Prostate gland (tissue), 2 donors: ENCODE results near the gene ARL5B.

Experiments used
- POLR2A ChIP-seq: fragments of 450-650 bp; IDR thresholded peaks from one replicate; pipeline ENCODE4 v1.6.1; 2016; ENCODE audit warnings: antibody characterized with exemption, mild to moderate bottlenecking
- POLR2AphosphoS5 ChIP-seq: sonication (generic); formaldehyde crosslinking; IDR thresholded peaks from one replicate; pipeline ENCODE4 v1.6.1; 2017; ENCODE audit warnings: antibody characterized with exemption
- TF ChIP-seq, protein P1 (sequence below), 4 experiments: fragments of 200-600 bp in 2 of 4; fragments of 450-650 bp in 2 of 4; sonication (generic) in 2 of 4; IDR thresholded peaks; 1 replicate in 3 of 4; 2 replicates in 1 of 4; pipeline ENCODE4 v1.5.1; 2016 to 2019; ENCODE audit warnings: antibody characterized with exemption in 4 of 4, mild to moderate bottlenecking in 2 of 4, moderate library complexity in 2 of 4

DNA sequence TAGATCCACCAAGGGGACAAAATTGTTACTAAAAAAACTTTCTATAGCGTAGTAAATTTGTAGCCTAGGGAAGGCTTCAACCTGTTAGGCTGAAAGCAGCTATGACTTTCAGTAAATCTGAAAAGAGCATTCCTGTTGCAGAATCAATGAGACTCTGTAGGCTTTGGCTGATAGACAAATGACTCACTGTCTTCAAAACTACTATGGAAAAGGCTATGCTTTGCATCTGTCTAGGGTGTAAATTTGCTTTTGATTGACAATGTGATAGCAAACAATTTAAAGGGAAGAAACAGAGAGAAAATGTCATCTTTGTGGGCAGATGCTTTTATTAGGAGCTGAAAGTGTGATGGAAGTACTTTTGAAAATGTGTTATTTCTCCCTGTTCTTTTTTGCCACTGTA lies 60.6 kb downstream of the ARL5B start:
- TF ChIP-seq, protein P1, sequence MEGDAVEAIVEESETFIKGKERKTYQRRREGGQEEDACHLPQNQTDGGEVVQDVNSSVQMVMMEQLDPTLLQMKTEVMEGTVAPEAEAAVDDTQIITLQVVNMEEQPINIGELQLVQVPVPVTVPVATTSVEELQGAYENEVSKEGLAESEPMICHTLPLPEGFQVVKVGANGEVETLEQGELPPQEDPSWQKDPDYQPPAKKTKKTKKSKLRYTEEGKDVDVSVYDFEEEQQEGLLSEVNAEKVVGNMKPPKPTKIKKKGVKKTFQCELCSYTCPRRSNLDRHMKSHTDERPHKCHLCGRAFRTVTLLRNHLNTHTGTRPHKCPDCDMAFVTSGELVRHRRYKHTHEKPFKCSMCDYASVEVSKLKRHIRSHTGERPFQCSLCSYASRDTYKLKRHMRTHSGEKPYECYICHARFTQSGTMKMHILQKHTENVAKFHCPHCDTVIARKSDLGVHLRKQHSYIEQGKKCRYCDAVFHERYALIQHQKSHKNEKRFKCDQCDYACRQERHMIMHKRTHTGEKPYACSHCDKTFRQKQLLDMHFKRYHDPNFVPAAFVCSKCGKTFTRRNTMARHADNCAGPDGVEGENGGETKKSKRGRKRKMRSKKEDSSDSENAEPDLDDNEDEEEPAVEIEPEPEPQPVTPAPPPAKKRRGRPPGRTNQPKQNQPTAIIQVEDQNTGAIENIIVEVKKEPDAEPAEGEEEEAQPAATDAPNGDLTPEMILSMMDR (IDR thresholded peaks at IDR 0.05): no peak
- no peak for TF ChIP-seq POLR2A
- no peak for TF ChIP-seq POLR2AphosphoS5
